ENCODE measurements around the gene NRG3.

GRCh38 chr10:82267960-82268359, 393.0 kb downstream of the NRG3 start:
- TF ChIP-seq CTCF (IDR thresholded peaks at IDR 0.05) (no peak), POLR2A (IDR thresholded peaks at IDR 0.05) (no peak)
